K562 (cell line): Measurements from ENCODE around the gene APBA2. TPM values are rescaled to one million over a fixed set of nuclear protein-coding genes. Genes with fewer than 3 reads are reported as not detected.

Experiments used
- ATAC-seq: fragments of 200-7000 bp; cut with Tn5 transposase; 3 replicates; pipeline ENCODE4 v1.9.1; 2020; ENCODE audit warnings: moderate library complexity
- BruUV-seq: library from RNA; stranded (reverse); fragments of 400-500 nt; replicated peaks from 2 replicates; lab custom pipeline; 2021; lab: Mats Ljungman, UMichigan
- CTCF ChIA-PET: fragments of 300-600 bp; formaldehyde crosslinking; extraction: SDS; loops from one replicate; lab custom pipeline; 2021; ENCODE audit warnings: low intra/inter-chr PET ratio; lab: Yijun Ruan, JAX
- POLR2A ChIA-PET: fragments of 300-600, 350-650 bp; sonication (Branson Sonifier 250); formaldehyde crosslinking; extraction: SDS; loops from one replicate; lab custom pipeline; 2021; ENCODE audit warnings: antibody characterized with exemption, inconsistent platforms; lab: Yijun Ruan, JAX
- DNase-seq, 4 experiments: peaks; one replicate each; pipeline versions ENCODE4 v3.0.0 to v3.0.0-alpha.2; 2011 to 2018; ENCODE audit warnings: low spot score in 3 of 4, mixed read lengths in 3 of 4; ENCODE audit errors: extremely low read depth in 1 of 4
- FAIRE-seq: peaks from 2 replicates; lab custom pipeline; 2011; peaks lifted over from hg19 to GRCh38; lab: Jason Lieb, UNC
- H2AFZ ChIP-seq: 2 replicates; pipeline ENCODE4 v1.6.0; 2011; ENCODE audit warnings: low read depth, low read length, control low read depth, inconsistent platforms
- H3K27ac ChIP-seq: fragments of 200-600 bp; 3 replicates; pipeline ENCODE4 v1.8.0; 2011; ENCODE audit warnings: low read depth, mild to moderate bottlenecking, control low read depth, inconsistent platforms, low read length, moderate library complexity, mixed read lengths; ENCODE audit errors: extremely low read depth
- H3K27me3 ChIP-seq, 2 experiments: fragments of 300-600 bp in 1 of 2; 2 replicates in 1 of 2; 3 replicates in 1 of 2; pipeline versions ENCODE4 v1.6.0 to v1.8.0; 2011; ENCODE audit warnings: inconsistent platforms in 2 of 2, low read length in 2 of 2, mild to moderate bottlenecking in 1 of 2, mixed read lengths in 1 of 2, moderate library complexity in 1 of 2; ENCODE audit not compliant: control insufficient read depth in 2 of 2, insufficient read depth in 2 of 2
- H3K36me3 ChIP-seq: fragments of 300-600 bp; 3 replicates; pipeline ENCODE4 v1.8.0; 2011; ENCODE audit warnings: mild to moderate bottlenecking, low read length, inconsistent platforms; ENCODE audit not compliant: control insufficient read depth, insufficient read depth
- H3K4me1 ChIP-seq, 2 experiments: fragments of 200-600 bp in 1 of 2; replicated peaks in 1 of 2; 2 replicates in 1 of 2; 3 replicates in 1 of 2; pipeline versions ENCODE4 v1.5.1 to v1.8.0; 2011; ENCODE audit warnings: inconsistent platforms in 2 of 2, low read length in 2 of 2, mild to moderate bottlenecking in 1 of 2, mixed read lengths in 1 of 2, moderate library complexity in 1 of 2; ENCODE audit not compliant: control insufficient read depth in 2 of 2, insufficient read depth in 2 of 2
- H3K4me2 ChIP-seq: 2 replicates; pipeline ENCODE4 v1.6.1; 2011; ENCODE audit warnings: low read length, control low read depth, inconsistent platforms, mixed read lengths; ENCODE audit not compliant: insufficient read depth
- H3K4me3 ChIP-seq: fragments of 200-600 bp; sonication (generic), shearing (Covaris generic); 2 replicates; pipeline ENCODE4 v1.5.1; 2016; ENCODE audit warnings: control low read depth, inconsistent platforms
- H3K79me2 ChIP-seq: fragments of 200-600 bp; 3 replicates; pipeline ENCODE4 v1.8.0; 2011; ENCODE audit warnings: low read length, inconsistent platforms; ENCODE audit not compliant: control insufficient read depth, insufficient read depth
- H3K9ac ChIP-seq, 2 experiments: 2 replicates each; pipeline versions ENCODE4 v1.6.0 to v1.6.1; 2011; ENCODE audit warnings: low read depth in 2 of 2, low read length in 2 of 2, control low read depth in 1 of 2, inconsistent platforms in 1 of 2, mild to moderate bottlenecking in 1 of 2, mixed read lengths in 1 of 2; ENCODE audit not compliant: insufficient read depth in 1 of 2
- H3K9me1 ChIP-seq: one replicate; pipeline ENCODE4 v1.6.0; 2011; ENCODE audit warnings: inconsistent platforms, mild to moderate bottlenecking, low read length, moderate library complexity; ENCODE audit not compliant: control insufficient read depth, insufficient read depth
- H3K9me3 ChIP-seq: replicated peaks from 2 replicates; pipeline ENCODE4 v1.5.1; 2011; ENCODE audit warnings: low read depth, low read length, inconsistent platforms; ENCODE audit not compliant: control insufficient read depth, insufficient read depth
- H4K20me1 ChIP-seq: replicated peaks from 2 replicates; pipeline ENCODE4 v1.6.1; 2011; ENCODE audit warnings: low read length, inconsistent platforms, mixed read lengths; ENCODE audit not compliant: control insufficient read depth, insufficient read depth
- RAD21 ChIP-seq, 2 experiments: fragments of 250-450 bp in 1 of 2; fragments of 450-650 bp in 1 of 2; sonication (Bioruptor Pico) in 1 of 2; formaldehyde crosslinking in 1 of 2; IDR thresholded peaks in 1 of 2; conservative IDR thresholded peaks in 1 of 2; 2 replicates each; pipeline versions ENCODE4 v1.4.0 to v1.8.0; 2020 to 2022; ENCODE audit warnings: mild to moderate bottlenecking in 2 of 2, moderate library complexity in 1 of 2
- RBFOX2 ChIP-seq: fragments of 200-400 bp; formaldehyde crosslinking; IDR thresholded peaks from 2 replicates; pipeline ENCODE4 v1.6.1; 2017; ENCODE audit warnings: low read depth, mild to moderate bottlenecking, low read length, moderate library complexity
- WHSC1 ChIP-seq: IDR thresholded peaks from one replicate; pipeline ENCODE4 v1.6.1; 2012; ENCODE audit warnings: low read length, control low read depth, inconsistent platforms
- ZNF124 ChIP-seq: sonication (generic); formaldehyde crosslinking; IDR thresholded peaks from 2 replicates; pipeline ENCODE4 v1.8.1; 2022; ENCODE audit warnings: missing genetic modification reagents
- WGBS: fragments of 100-300 bp; shearing (Covaris generic); methylation state at CpG from one replicate; pipeline ENCODE4 v1.1.6; 2016; ENCODE audit warnings: low coverage, mixed read lengths; ENCODE audit not compliant: insufficient coverage; ENCODE audit errors: missing lambda C conversion rate; 5-methylcytosine and 5-hydroxymethylcytosine counted together
- in situ Hi-C: fragments of 300-500 bp; cut with MboI; formaldehyde crosslinking; loops from 4 replicates; pipeline ENCODE4 v1.15.0; 2018; ENCODE audit warnings: inconsistent platforms, mixed read lengths
- intact Hi-C: fragments of 100-400 bp; cut with micrococcal nuclease; formaldehyde crosslinking; loops from 2 replicates; pipeline ENCODE4 v1.14.2; 2022
- polyA plus RNA-seq, 8 experiments: library from polyadenylated mRNA; depleted of rRNA in 4 of 8; stranded (reverse) in 5 of 8; unstranded in 3 of 8; fragments of >200 nt; fragmentation: Nextera tagmentation in 2 of 8; fragmentation: Illumina TruSeq in 1 of 8; extraction: Ambion mirVana in 2 of 8; extraction: Trizol in 1 of 8; gene quantifications; 2 replicates each; pipeline versions ENCODE4 v1.2.1 to v1.2.3, GENCODE V29; 2011 to 2014; ENCODE audit warnings: inconsistent platforms in 1 of 8, missing spikeins in 1 of 8
- total RNA-seq, 7 experiments: library from RNA; depleted of rRNA in 6 of 7; stranded (reverse); fragments of >200 nt in 6 of 7; fragmentation: Illumina TruSeq in 2 of 7; extraction: Trizol in 2 of 7; gene quantifications; 2 replicates each; pipeline versions ENCODE4 v1.2.1 to v1.2.3, GENCODE V29; 2011 to 2021; ENCODE audit warnings: low replicate concordance in 1 of 7
- TF ChIP-seq, protein P1 (sequence below), 3 experiments: IDR thresholded peaks in 2 of 3; conservative IDR thresholded peaks in 1 of 3; 2 replicates each; pipeline ENCODE4 v1.5.1; 2011 to 2012; ENCODE audit warnings: low read length in 3 of 3, mild to moderate bottlenecking in 3 of 3, control low read depth in 2 of 3, improper control_type of control experiment in 1 of 3, inconsistent platforms in 1 of 3, low read depth in 1 of 3, mixed read lengths in 1 of 3, moderate library complexity in 1 of 3; ENCODE audit not compliant: insufficient read depth in 2 of 3

The APBA2 gene
- total and polyA plus RNA-seq, 9 of the 15 experiments (the other 6 are each of a cell fraction or from before 2014, with no cell fraction given), result 0.24 to 40.9 (median 25.2) TPM

GRCh38 chr15:28913171-28913765 is 27.5 kb downstream of the APBA2 start:
- Histone ChIP-seq H4K20me1 (no peaks in the 10 kb centered on the region), H3K27ac (peak overlapping the region; percentile 76; the same call in 1 of the 3 replicates), H3K79me2 (peaks cover 77% of the 10 kb centered on the region), H3K36me3 (peaks cover 10% of the 10 kb centered on the region), H3K9ac (peak overlapping the region; percentile 7 to 46; a peak in 2 of 4 replicates), H3K9me3 (no peaks in the 10 kb centered on the region), H3K4me1 (peaks cover 57 to 62% of the 10 kb centered on the region in 2 experiments), H3K9me1 (no peaks in the 10 kb centered on the region), H3K4me3 (no peak overlapping the region), H3K4me2 (peak overlapping the region; percentile 54; the same call in 1 of the 2 replicates), H3K27me3 (no peaks in the 10 kb centered on the region), H2AFZ (no peak overlapping the region)
- DNase-seq (no peak), ATAC-seq (peak; percentile 21), FAIRE-seq (no peak)
- WGBS, result 82% methylated on average over 9 of the region's 9 CpGs
- BruUV-seq, result no TSS peak
- in situ Hi-C loops, result no loop called here
- TF ChIP-seq RBFOX2, result 0 out of 2 replicates have a peak, but pooled peaks have one; percentile 26
- no peak for TF ChIP-seq ZNF124 (CRISPR knock-in tag)
- TF ChIP-seq, protein P1, sequence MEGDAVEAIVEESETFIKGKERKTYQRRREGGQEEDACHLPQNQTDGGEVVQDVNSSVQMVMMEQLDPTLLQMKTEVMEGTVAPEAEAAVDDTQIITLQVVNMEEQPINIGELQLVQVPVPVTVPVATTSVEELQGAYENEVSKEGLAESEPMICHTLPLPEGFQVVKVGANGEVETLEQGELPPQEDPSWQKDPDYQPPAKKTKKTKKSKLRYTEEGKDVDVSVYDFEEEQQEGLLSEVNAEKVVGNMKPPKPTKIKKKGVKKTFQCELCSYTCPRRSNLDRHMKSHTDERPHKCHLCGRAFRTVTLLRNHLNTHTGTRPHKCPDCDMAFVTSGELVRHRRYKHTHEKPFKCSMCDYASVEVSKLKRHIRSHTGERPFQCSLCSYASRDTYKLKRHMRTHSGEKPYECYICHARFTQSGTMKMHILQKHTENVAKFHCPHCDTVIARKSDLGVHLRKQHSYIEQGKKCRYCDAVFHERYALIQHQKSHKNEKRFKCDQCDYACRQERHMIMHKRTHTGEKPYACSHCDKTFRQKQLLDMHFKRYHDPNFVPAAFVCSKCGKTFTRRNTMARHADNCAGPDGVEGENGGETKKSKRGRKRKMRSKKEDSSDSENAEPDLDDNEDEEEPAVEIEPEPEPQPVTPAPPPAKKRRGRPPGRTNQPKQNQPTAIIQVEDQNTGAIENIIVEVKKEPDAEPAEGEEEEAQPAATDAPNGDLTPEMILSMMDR (IDR thresholded peaks at IDR 0.05 in 2 of 3, conservative IDR thresholded peaks at IDR 0.05 in 1 of 3; ENCODE audit: insufficient read depth in 2 of 3, low read depth in 1 of 3, low read length in 3 of 3), result peak; percentile 11 to 25 (median 22); a peak in 1 of 6 replicates
- TF ChIP-seq WHSC1, result peak; percentile 69
- peak in 1 of 2 experiments; percentile 39; a peak in 1 of 4 replicates for TF ChIP-seq RAD21 (CRISPR knock-in tag; conservative IDR thresholded peaks at IDR 0.05 in 1 of 2, IDR thresholded peaks at IDR 0.05 in 1 of 2)
- intact Hi-C loops, result loop anchor here (5.0 kb wide), 2 partner anchors 44 to 81 kb away; no protein-coding TSS in a partner anchor
- ChIA-PET POLR2A (interaction anchor here (1.2 to 2.0 kb wide), 3 partner anchors 9 to 34 kb away, joined by 3 to 6 read pairs (median 4); no protein-coding TSS in a partner anchor), CTCF (no interaction called here)
